Measurements from ENCODE around the gene RAPGEF4.

The RAPGEF4 gene

DNA sequence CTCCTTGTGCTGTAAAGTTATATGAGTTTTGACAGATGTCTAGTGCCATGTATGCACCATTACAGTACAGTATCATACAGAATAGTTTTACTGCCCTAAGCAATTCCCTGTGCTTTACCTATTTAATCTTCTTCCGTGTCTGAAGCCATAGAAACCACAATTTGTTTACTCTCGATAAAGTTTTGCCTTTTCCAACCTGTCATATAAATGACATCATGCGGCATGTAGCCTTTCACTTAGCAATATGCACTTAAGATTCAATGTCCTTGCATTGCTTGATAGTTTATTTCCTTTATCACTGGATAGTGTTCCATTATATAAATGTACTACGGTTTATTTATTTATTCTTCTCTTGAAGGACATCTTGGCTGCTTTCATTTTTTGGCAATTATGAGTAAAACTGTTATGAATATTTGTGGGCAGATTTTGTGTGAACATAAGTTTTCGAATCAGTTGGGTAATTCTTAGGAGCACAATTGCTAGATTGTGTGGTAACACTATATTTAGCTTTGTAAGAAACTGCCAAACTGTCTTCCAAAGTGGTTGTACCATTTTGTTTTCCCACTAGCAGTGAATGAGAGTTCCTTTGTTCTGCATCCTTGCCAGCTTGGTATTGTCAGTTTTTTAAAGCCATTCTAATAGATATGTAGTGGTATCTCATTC is 203.2 kb downstream of the RAPGEF4 start:
- Histone ChIP-seq H3K9me3 (ENCODE audit: insufficient read depth, low read length) (peaks cover 12% of the 10 kb centered on the region; the same call in 1 of the 2 replicates), H2AFZ (ENCODE audit: low read depth, low read length) (no peak overlapping the region), H4K20me1 (ENCODE audit: insufficient read depth, low read length) (no peaks in the 10 kb centered on the region), H3K9ac (ENCODE audit: low read length) (no peak overlapping the region), H3K27me3 (ENCODE audit: low read depth, low read length) (no peaks in the 10 kb centered on the region), H3K4me1 (ENCODE audit: low read length) (peaks cover 6% of the 10 kb centered on the region), H3K36me3 (replicated peaks; ENCODE audit: low read depth, low read length) (no peaks in the 10 kb centered on the region), H3K79me2 (ENCODE audit: low read length) (no peaks in the 10 kb centered on the region), H3K4me3 (ENCODE audit: low read length) (no peak overlapping the region), H3K4me2 (ENCODE audit: low read length) (no peak overlapping the region), H3K27ac (ENCODE audit: low read length) (no peak overlapping the region)
- TF ChIP-seq EZH2phosphoT487 (IDR thresholded peaks at IDR 0.05; ENCODE audit: low read depth): no peak
- TF ChIP-seq, protein P1, sequence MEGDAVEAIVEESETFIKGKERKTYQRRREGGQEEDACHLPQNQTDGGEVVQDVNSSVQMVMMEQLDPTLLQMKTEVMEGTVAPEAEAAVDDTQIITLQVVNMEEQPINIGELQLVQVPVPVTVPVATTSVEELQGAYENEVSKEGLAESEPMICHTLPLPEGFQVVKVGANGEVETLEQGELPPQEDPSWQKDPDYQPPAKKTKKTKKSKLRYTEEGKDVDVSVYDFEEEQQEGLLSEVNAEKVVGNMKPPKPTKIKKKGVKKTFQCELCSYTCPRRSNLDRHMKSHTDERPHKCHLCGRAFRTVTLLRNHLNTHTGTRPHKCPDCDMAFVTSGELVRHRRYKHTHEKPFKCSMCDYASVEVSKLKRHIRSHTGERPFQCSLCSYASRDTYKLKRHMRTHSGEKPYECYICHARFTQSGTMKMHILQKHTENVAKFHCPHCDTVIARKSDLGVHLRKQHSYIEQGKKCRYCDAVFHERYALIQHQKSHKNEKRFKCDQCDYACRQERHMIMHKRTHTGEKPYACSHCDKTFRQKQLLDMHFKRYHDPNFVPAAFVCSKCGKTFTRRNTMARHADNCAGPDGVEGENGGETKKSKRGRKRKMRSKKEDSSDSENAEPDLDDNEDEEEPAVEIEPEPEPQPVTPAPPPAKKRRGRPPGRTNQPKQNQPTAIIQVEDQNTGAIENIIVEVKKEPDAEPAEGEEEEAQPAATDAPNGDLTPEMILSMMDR (IDR thresholded peaks at IDR 0.05; ENCODE audit: low read depth, low read length): no peak

DNA sequence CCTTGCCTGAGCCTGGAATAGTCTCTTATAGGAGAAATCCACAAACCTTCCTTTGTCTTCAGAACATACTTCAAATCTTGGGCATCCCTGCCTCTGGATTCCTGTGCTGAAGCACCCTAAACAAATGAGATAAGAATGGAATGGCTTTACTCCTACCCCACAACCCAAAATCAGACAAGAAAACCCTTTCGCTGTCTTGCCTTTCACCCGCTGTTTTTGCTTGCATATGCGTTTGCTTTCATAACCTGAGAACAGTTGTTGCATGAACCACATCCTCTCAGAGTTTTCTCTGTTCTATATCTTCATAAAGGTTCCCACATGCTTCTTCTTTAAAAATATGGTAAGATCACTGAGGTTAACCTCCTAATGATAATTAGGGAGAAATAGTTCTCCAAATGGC is 207.9 kb downstream of the RAPGEF4 start:
- Histone ChIP-seq H3K79me2 (ENCODE audit: low read length) (no peaks in the 10 kb centered on the region), H3K4me3 (ENCODE audit: low read length) (no peak overlapping the region), H3K27ac (ENCODE audit: low read length) (no peak overlapping the region), H3K9ac (ENCODE audit: low read length) (no peak overlapping the region), H3K27me3 (ENCODE audit: low read depth, low read length) (no peaks in the 10 kb centered on the region), H3K9me3 (ENCODE audit: insufficient read depth, low read length) (peaks cover 12% of the 10 kb centered on the region; the same call in 1 of the 2 replicates), H3K4me2 (ENCODE audit: low read length) (no peak overlapping the region), H4K20me1 (ENCODE audit: insufficient read depth, low read length) (no peaks in the 10 kb centered on the region), H2AFZ (ENCODE audit: low read depth, low read length) (no peak overlapping the region), H3K36me3 (replicated peaks; ENCODE audit: low read depth, low read length) (no peaks in the 10 kb centered on the region), H3K4me1 (ENCODE audit: low read length) (peaks cover 6% of the 10 kb centered on the region)
- TF ChIP-seq, protein P1 (IDR thresholded peaks at IDR 0.05; ENCODE audit: low read depth, low read length): no peak
- no peak for TF ChIP-seq EZH2phosphoT487 (IDR thresholded peaks at IDR 0.05; ENCODE audit: low read depth)

DNA sequence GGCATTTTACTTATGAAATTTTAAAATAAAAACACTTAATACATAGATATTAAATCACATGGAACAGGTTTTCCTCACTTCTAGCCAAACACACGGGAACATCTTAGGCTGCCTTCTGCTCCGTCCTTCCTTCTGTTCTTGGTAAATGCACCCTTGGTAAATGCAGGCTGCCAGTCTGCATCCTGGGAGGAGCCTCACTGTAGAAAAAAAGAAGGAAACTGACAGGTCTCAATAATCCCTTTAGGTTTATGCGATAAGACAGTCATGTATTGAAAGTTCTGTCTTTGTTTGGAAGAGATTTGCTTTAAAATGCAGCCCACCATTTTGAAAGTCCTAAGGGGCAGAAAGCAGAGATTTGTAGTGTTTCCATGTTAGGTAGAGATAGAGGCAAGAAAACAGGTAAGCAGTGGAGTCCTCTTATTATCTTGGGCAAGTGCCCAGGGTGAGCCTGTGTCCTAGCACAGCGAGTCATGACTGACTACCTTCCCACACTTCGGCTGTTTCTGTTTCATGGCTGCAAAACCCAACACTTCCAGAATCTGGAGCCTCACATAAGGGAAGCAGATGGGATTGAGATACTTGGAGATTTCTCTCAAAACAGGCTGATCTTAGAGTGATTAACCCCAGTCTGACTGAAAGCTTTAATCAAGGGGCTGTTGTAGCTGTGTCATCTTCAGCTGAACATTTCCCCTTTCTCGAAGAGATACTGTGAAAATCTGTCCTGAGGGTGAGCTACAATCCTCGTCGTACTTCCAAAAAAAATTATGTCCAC is 208.6 kb downstream of the RAPGEF4 start:
- H3K9me3 ChIP-seq (ENCODE audit: insufficient read depth, low read length): peaks cover 11% of the 10 kb centered on the region; the same call in 1 of the 2 replicates
- no peaks in the 10 kb centered on the region for H4K20me1 ChIP-seq (ENCODE audit: insufficient read depth, low read length)
- H3K27ac ChIP-seq (ENCODE audit: low read length): no peak overlapping the region
- H2AFZ ChIP-seq (ENCODE audit: low read depth, low read length): no peak overlapping the region
- no peaks in the 10 kb centered on the region for H3K79me2 ChIP-seq (ENCODE audit: low read length)
- H3K9ac ChIP-seq (ENCODE audit: low read length): no peak overlapping the region
- H3K4me2 ChIP-seq (ENCODE audit: low read length): no peak overlapping the region
- H3K4me3 ChIP-seq (ENCODE audit: low read length): no peak overlapping the region
- no peaks in the 10 kb centered on the region for H3K36me3 ChIP-seq (replicated peaks; ENCODE audit: low read depth, low read length)
- H3K27me3 ChIP-seq (ENCODE audit: low read depth, low read length): no peaks in the 10 kb centered on the region
- TF ChIP-seq, protein P1 (IDR thresholded peaks at IDR 0.05; ENCODE audit: low read depth, low read length): no peak
- TF ChIP-seq EZH2phosphoT487 (IDR thresholded peaks at IDR 0.05; ENCODE audit: low read depth): no peak
- H3K4me1 ChIP-seq (ENCODE audit: low read length): peaks cover 6% of the 10 kb centered on the region

DNA sequence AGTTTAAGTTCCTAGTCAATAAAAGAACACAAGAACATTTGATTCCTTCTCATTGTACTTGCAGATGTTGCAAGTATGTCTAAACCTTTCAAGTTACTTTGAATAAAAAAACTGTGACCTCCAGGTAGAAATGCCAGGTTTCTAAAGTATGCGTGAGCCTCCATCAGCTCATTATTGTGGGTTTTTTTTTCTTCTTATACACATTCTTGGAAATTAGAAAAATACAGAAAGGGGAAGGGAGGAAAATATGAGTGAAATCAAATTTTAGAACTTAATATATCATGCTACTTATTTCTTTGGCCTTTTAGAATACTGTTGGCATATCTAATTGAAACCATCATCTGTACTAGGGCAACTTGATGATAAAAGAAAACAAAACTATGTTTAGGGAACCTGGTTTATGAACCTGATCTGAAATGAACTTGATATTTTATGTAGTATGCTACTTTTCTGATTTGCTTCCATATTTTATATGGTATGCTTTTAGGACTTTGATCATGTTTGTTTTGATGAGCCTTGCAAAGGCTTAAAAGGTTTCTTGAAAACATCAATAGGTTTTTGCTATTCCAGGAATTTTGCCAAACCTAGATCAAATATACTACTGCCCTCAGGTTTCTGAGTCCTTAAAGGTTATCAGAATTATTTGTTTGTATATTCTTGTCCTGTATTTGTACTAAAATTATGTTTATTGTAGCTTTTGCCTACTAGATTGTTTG is 209.3 kb downstream of the RAPGEF4 start:
- Histone ChIP-seq H3K9ac (ENCODE audit: low read length) (no peak overlapping the region), H3K27ac (ENCODE audit: low read length) (no peak overlapping the region), H3K9me3 (ENCODE audit: insufficient read depth, low read length) (0 out of 2 replicates have a peak, but pooled peaks cover 3% of the 10 kb centered on the region), H4K20me1 (ENCODE audit: insufficient read depth, low read length) (no peaks in the 10 kb centered on the region), H3K4me2 (ENCODE audit: low read length) (no peak overlapping the region), H3K4me1 (ENCODE audit: low read length) (peaks cover 6% of the 10 kb centered on the region), H3K36me3 (replicated peaks; ENCODE audit: low read depth, low read length) (no peaks in the 10 kb centered on the region), H3K79me2 (ENCODE audit: low read length) (no peaks in the 10 kb centered on the region), H2AFZ (ENCODE audit: low read depth, low read length) (no peak overlapping the region), H3K27me3 (ENCODE audit: low read depth, low read length) (no peaks in the 10 kb centered on the region), H3K4me3 (ENCODE audit: low read length) (no peak overlapping the region)
- no peak for TF ChIP-seq EZH2phosphoT487 (IDR thresholded peaks at IDR 0.05; ENCODE audit: low read depth)
- TF ChIP-seq, protein P1 (IDR thresholded peaks at IDR 0.05; ENCODE audit: low read depth, low read length): no peak
